K562 (cell line): ENCODE measurements around the gene CD9. TPM values are rescaled to one million over a fixed set of nuclear protein-coding genes. Genes with fewer than 3 reads are reported as not detected.

Source experiments
- ATAC-seq: fragments of 200-7000 bp; cut with Tn5 transposase; 3 replicates; pipeline ENCODE4 v1.9.1; 2020; ENCODE audit warnings: moderate library complexity
- BruUV-seq: library from RNA; stranded (reverse); fragments of 400-500 nt; replicated peaks from 2 replicates; lab custom pipeline; 2021; lab: Mats Ljungman, UMichigan
- CTCF ChIA-PET: fragments of 300-600 bp; formaldehyde crosslinking; extraction: SDS; loops from one replicate; lab custom pipeline; 2021; ENCODE audit warnings: low intra/inter-chr PET ratio; lab: Yijun Ruan, JAX
- POLR2A ChIA-PET: fragments of 300-600, 350-650 bp; sonication (Branson Sonifier 250); formaldehyde crosslinking; extraction: SDS; loops from one replicate; lab custom pipeline; 2021; ENCODE audit warnings: antibody characterized with exemption, inconsistent platforms; lab: Yijun Ruan, JAX
- DNase-seq, 4 experiments: peaks; one replicate each; pipeline versions ENCODE4 v3.0.0 to v3.0.0-alpha.2; 2011 to 2018; ENCODE audit warnings: low spot score in 3 of 4, mixed read lengths in 3 of 4; ENCODE audit errors: extremely low read depth in 1 of 4
- FAIRE-seq: peaks from 2 replicates; lab custom pipeline; 2011; peaks lifted over from hg19 to GRCh38; lab: Jason Lieb, UNC
- H2AFZ ChIP-seq: 2 replicates; pipeline ENCODE4 v1.6.0; 2011; ENCODE audit warnings: low read depth, low read length, control low read depth, inconsistent platforms
- H3K27ac ChIP-seq: fragments of 200-600 bp; 3 replicates; pipeline ENCODE4 v1.8.0; 2011; ENCODE audit warnings: low read depth, mild to moderate bottlenecking, control low read depth, inconsistent platforms, low read length, moderate library complexity, mixed read lengths; ENCODE audit errors: extremely low read depth
- H3K27me3 ChIP-seq, 2 experiments: fragments of 300-600 bp in 1 of 2; 2 replicates in 1 of 2; 3 replicates in 1 of 2; pipeline versions ENCODE4 v1.6.0 to v1.8.0; 2011; ENCODE audit warnings: inconsistent platforms in 2 of 2, low read length in 2 of 2, mild to moderate bottlenecking in 1 of 2, mixed read lengths in 1 of 2, moderate library complexity in 1 of 2; ENCODE audit not compliant: control insufficient read depth in 2 of 2, insufficient read depth in 2 of 2
- H3K36me3 ChIP-seq: fragments of 300-600 bp; 3 replicates; pipeline ENCODE4 v1.8.0; 2011; ENCODE audit warnings: mild to moderate bottlenecking, low read length, inconsistent platforms; ENCODE audit not compliant: control insufficient read depth, insufficient read depth
- H3K4me1 ChIP-seq, 2 experiments: fragments of 200-600 bp in 1 of 2; replicated peaks in 1 of 2; 2 replicates in 1 of 2; 3 replicates in 1 of 2; pipeline versions ENCODE4 v1.5.1 to v1.8.0; 2011; ENCODE audit warnings: inconsistent platforms in 2 of 2, low read length in 2 of 2, mild to moderate bottlenecking in 1 of 2, mixed read lengths in 1 of 2, moderate library complexity in 1 of 2; ENCODE audit not compliant: control insufficient read depth in 2 of 2, insufficient read depth in 2 of 2
- H3K4me2 ChIP-seq: 2 replicates; pipeline ENCODE4 v1.6.1; 2011; ENCODE audit warnings: low read length, control low read depth, inconsistent platforms, mixed read lengths; ENCODE audit not compliant: insufficient read depth
- H3K4me3 ChIP-seq: fragments of 200-600 bp; sonication (generic), shearing (Covaris generic); 2 replicates; pipeline ENCODE4 v1.5.1; 2016; ENCODE audit warnings: control low read depth, inconsistent platforms
- H3K79me2 ChIP-seq: fragments of 200-600 bp; 3 replicates; pipeline ENCODE4 v1.8.0; 2011; ENCODE audit warnings: low read length, inconsistent platforms; ENCODE audit not compliant: control insufficient read depth, insufficient read depth
- H3K9ac ChIP-seq, 2 experiments: 2 replicates each; pipeline versions ENCODE4 v1.6.0 to v1.6.1; 2011; ENCODE audit warnings: low read depth in 2 of 2, low read length in 2 of 2, control low read depth in 1 of 2, inconsistent platforms in 1 of 2, mild to moderate bottlenecking in 1 of 2, mixed read lengths in 1 of 2; ENCODE audit not compliant: insufficient read depth in 1 of 2
- H3K9me1 ChIP-seq: one replicate; pipeline ENCODE4 v1.6.0; 2011; ENCODE audit warnings: inconsistent platforms, mild to moderate bottlenecking, low read length, moderate library complexity; ENCODE audit not compliant: control insufficient read depth, insufficient read depth
- H3K9me3 ChIP-seq: replicated peaks from 2 replicates; pipeline ENCODE4 v1.5.1; 2011; ENCODE audit warnings: low read depth, low read length, inconsistent platforms; ENCODE audit not compliant: control insufficient read depth, insufficient read depth
- H4K20me1 ChIP-seq: replicated peaks from 2 replicates; pipeline ENCODE4 v1.6.1; 2011; ENCODE audit warnings: low read length, inconsistent platforms, mixed read lengths; ENCODE audit not compliant: control insufficient read depth, insufficient read depth
- CBX5 ChIP-seq: IDR thresholded peaks from 2 replicates; pipeline ENCODE4 v1.6.1; 2014; ENCODE audit warnings: low read depth, borderline replicate concordance
- DACH1 ChIP-seq: fragments of 450-650 bp; IDR thresholded peaks from 2 replicates; pipeline ENCODE4 v1.6.1; 2018; ENCODE audit not compliant: partially characterized antibody
- FOXA3 ChIP-seq, 2 experiments: fragments of 450-650 bp in 1 of 2; sonication (generic) in 1 of 2; formaldehyde crosslinking; IDR thresholded peaks in 1 of 2; conservative IDR thresholded peaks in 1 of 2; 2 replicates each; pipeline versions ENCODE4 v1.4.0 to v1.8.0; 2020 to 2022; ENCODE audit warnings: mild to moderate bottlenecking in 2 of 2, missing genetic modification reagents in 1 of 2
- ILF3 ChIP-seq: fragments of 450-650 bp; IDR thresholded peaks from 2 replicates; pipeline ENCODE4 v1.6.1; 2018; ENCODE audit warnings: antibody characterized with exemption, mild to moderate bottlenecking, moderate library complexity, borderline replicate concordance
- IRF1 ChIP-seq: sonication (generic); formaldehyde crosslinking; IDR thresholded peaks from 2 replicates; pipeline ENCODE4 v1.8.0; 2022; ENCODE audit warnings: missing genetic modification reagents, mild to moderate bottlenecking, borderline replicate concordance
- MCM3 ChIP-seq: fragments of 450-650 bp; IDR thresholded peaks from 2 replicates; pipeline ENCODE4 v1.6.1; 2016
- NR1H2 ChIP-seq: sonication (generic); formaldehyde crosslinking; IDR thresholded peaks from 2 replicates; pipeline ENCODE4 v1.4.0; 2020; ENCODE audit warnings: mild to moderate bottlenecking, missing genetic modification reagents
- PHF20 ChIP-seq: fragments of 450-650 bp; IDR thresholded peaks from 2 replicates; pipeline ENCODE4 v1.6.1; 2018; ENCODE audit not compliant: partially characterized antibody
- RBM22 ChIP-seq: fragments of 200-400 bp; formaldehyde crosslinking; IDR thresholded peaks from 2 replicates; pipeline ENCODE4 v1.6.1; 2018; ENCODE audit warnings: low read length, low read depth; ENCODE audit not compliant: poor library complexity, severe bottlenecking
- STAG1 ChIP-seq: sonication (generic); formaldehyde crosslinking; IDR thresholded peaks from 2 replicates; pipeline ENCODE4 v1.5.0; 2020; ENCODE audit warnings: missing genetic modification reagents, borderline replicate concordance
- TAF7 ChIP-seq: fragments of 450-650 bp; IDR thresholded peaks from 2 replicates; pipeline ENCODE4 v1.6.1; 2016; ENCODE audit warnings: missing genetic modification characterization, missing compliant biosample characterization
- ZHX1 ChIP-seq: fragments of 150-350 bp; conservative IDR thresholded peaks from 2 replicates; pipeline ENCODE4 v1.6.1; 2014; ENCODE audit warnings: low read length
- ZNF232 ChIP-seq: sonication (generic); formaldehyde crosslinking; IDR thresholded peaks from 2 replicates; pipeline ENCODE4 v1.8.0; 2022; ENCODE audit warnings: mild to moderate bottlenecking, missing genetic modification reagents
- ZNF282 ChIP-seq: sonication (generic); formaldehyde crosslinking; IDR thresholded peaks from 2 replicates; pipeline ENCODE4 v1.8.1; 2023; ENCODE audit warnings: missing genetic modification reagents
- ZNF717 ChIP-seq: fragments of 250-450 bp; sonication (Bioruptor Pico); IDR thresholded peaks from 2 replicates; pipeline ENCODE4 v1.5.0; 2021
- WGBS: fragments of 100-300 bp; shearing (Covaris generic); methylation state at CpG from one replicate; pipeline ENCODE4 v1.1.6; 2016; ENCODE audit warnings: low coverage, mixed read lengths; ENCODE audit not compliant: insufficient coverage; ENCODE audit errors: missing lambda C conversion rate; 5-methylcytosine and 5-hydroxymethylcytosine counted together
- in situ Hi-C: fragments of 300-500 bp; cut with MboI; formaldehyde crosslinking; loops from 4 replicates; pipeline ENCODE4 v1.15.0; 2018; ENCODE audit warnings: inconsistent platforms, mixed read lengths
- intact Hi-C: fragments of 100-400 bp; cut with micrococcal nuclease; formaldehyde crosslinking; loops from 2 replicates; pipeline ENCODE4 v1.14.2; 2022
- polyA plus RNA-seq, 8 experiments: library from polyadenylated mRNA; depleted of rRNA in 4 of 8; stranded (reverse) in 5 of 8; unstranded in 3 of 8; fragments of >200 nt; fragmentation: Nextera tagmentation in 2 of 8; fragmentation: Illumina TruSeq in 1 of 8; extraction: Ambion mirVana in 2 of 8; extraction: Trizol in 1 of 8; gene quantifications; 2 replicates each; pipeline versions ENCODE4 v1.2.1 to v1.2.3, GENCODE V29; 2011 to 2014; ENCODE audit warnings: inconsistent platforms in 1 of 8, missing spikeins in 1 of 8
- total RNA-seq, 7 experiments: library from RNA; depleted of rRNA in 6 of 7; stranded (reverse); fragments of >200 nt in 6 of 7; fragmentation: Illumina TruSeq in 2 of 7; extraction: Trizol in 2 of 7; gene quantifications; 2 replicates each; pipeline versions ENCODE4 v1.2.1 to v1.2.3, GENCODE V29; 2011 to 2021; ENCODE audit warnings: low replicate concordance in 1 of 7

CD9 gene
- total and polyA plus RNA-seq, 9 of the 15 experiments (the other 6 are each of a cell fraction or from before 2014, with no cell fraction given), result 0.43 to 5.6 (median 0.62) TPM

GRCh38 chr12:6234906-6235305 is 34.7 kb downstream of the CD9 start:
- H3K79me2 ChIP-seq, result no peaks in the 10 kb centered on the region
- ATAC-seq, result no peak
- intact Hi-C loops (no loop called here), in situ Hi-C loops (no loop called here)
- no peak for DNase-seq
- H4K20me1 ChIP-seq, result no peaks in the 10 kb centered on the region
- FAIRE-seq, result no peak
- WGBS, result 7% methylated on average over 6 of the region's 7 CpGs
- H3K27ac ChIP-seq, result no peak overlapping the region
- POLR2A ChIA-PET, result no interaction called here
- no peak for TF ChIP-seq STAG1 (CRISPR knock-in tag)
- TF ChIP-seq ZNF282 (CRISPR knock-in tag), result no peak
- TF ChIP-seq DACH1, result no peak
- TF ChIP-seq ZNF232 (CRISPR knock-in tag), result no peak
- TF ChIP-seq MCM3, result no peak
- TF ChIP-seq PHF20, result no peak
- no peak for TF ChIP-seq CBX5
- no peak for TF ChIP-seq ILF3
- no peak for TF ChIP-seq NR1H2 (CRISPR knock-in tag)
- no peak for TF ChIP-seq ZHX1
- TF ChIP-seq TAF7 (tag), result no peak
- no peak for TF ChIP-seq FOXA3 (CRISPR knock-in tag; conservative IDR thresholded peaks at IDR 0.05 in 1 of 2, IDR thresholded peaks at IDR 0.05 in 1 of 2)
- no peak for TF ChIP-seq ZNF717
- no peak for TF ChIP-seq IRF1 (CRISPR knock-in tag)
- no peak for TF ChIP-seq RBM22
- H3K4me2 ChIP-seq, result no peak overlapping the region
- H3K9ac ChIP-seq, result no peak overlapping the region
- H3K27me3 ChIP-seq, result peaks cover 32 to 73% of the 10 kb centered on the region in 2 experiments
- no TSS peak for BruUV-seq
- CTCF ChIA-PET, result no interaction called here
- H2AFZ ChIP-seq, result no peak overlapping the region
- H3K9me3 ChIP-seq, result no peaks in the 10 kb centered on the region
- no peaks in the 10 kb centered on the region for H3K36me3 ChIP-seq
- H3K4me1 ChIP-seq, result peaks cover 0 to 6% of the 10 kb centered on the region in 2 experiments; a peak in 1 of 5 replicates
- no peaks in the 10 kb centered on the region for H3K9me1 ChIP-seq
- H3K4me3 ChIP-seq, result no peak overlapping the region
